DND-41 (cell line): ENCODE measurements around the gene PPM1M.

Experiments used
- CTCF ChIP-seq: IDR thresholded peaks from 2 replicates; pipeline ENCODE4 v1.5.1; 2012; ENCODE audit warnings: borderline replicate concordance, low read length, moderate library complexity, mild to moderate bottlenecking; ENCODE audit not compliant: poor library complexity, severe bottlenecking; ENCODE audit errors: extremely low read depth
- EZH2 ChIP-seq: IDR thresholded peaks from 3 replicates; pipeline ENCODE4 v1.6.1; 2012; ENCODE audit warnings: borderline replicate concordance, low read depth, mild to moderate bottlenecking, moderate library complexity, low read length, inconsistent platforms; ENCODE audit not compliant: severe bottlenecking

GRCh38 chr3:52197499-52197841, 48.1 kb upstream of the PPM1M start:
- TF ChIP-seq CTCF: no peak
- no peak for TF ChIP-seq EZH2
